Stimulated activated naive CD8-positive, alpha-beta T cell treated with anti-CD3 and anti-CD28 coated beads, Interleukin-15, Interleukin-2, amounts not matched to agents 100 U/mL and 50 U/mL, for 24 hours (primary cell): ENCODE data around the gene MTCH1.
"Not testable (repeated sequence)": the region's sequence is repeated elsewhere in the genome, so short reads cannot be mapped to it uniquely, and the experiment has no call there.

ENCODE experiments used
- ATAC-seq: fragments of 150-1000 bp; cut with Tn5 transposase; one replicate; pipeline ENCODE4 v1.10.0; 2021
- DNase-seq: peaks from one replicate; pipeline ENCODE4 v3.0.0; 2021

MTCH1 gene

DNA sequence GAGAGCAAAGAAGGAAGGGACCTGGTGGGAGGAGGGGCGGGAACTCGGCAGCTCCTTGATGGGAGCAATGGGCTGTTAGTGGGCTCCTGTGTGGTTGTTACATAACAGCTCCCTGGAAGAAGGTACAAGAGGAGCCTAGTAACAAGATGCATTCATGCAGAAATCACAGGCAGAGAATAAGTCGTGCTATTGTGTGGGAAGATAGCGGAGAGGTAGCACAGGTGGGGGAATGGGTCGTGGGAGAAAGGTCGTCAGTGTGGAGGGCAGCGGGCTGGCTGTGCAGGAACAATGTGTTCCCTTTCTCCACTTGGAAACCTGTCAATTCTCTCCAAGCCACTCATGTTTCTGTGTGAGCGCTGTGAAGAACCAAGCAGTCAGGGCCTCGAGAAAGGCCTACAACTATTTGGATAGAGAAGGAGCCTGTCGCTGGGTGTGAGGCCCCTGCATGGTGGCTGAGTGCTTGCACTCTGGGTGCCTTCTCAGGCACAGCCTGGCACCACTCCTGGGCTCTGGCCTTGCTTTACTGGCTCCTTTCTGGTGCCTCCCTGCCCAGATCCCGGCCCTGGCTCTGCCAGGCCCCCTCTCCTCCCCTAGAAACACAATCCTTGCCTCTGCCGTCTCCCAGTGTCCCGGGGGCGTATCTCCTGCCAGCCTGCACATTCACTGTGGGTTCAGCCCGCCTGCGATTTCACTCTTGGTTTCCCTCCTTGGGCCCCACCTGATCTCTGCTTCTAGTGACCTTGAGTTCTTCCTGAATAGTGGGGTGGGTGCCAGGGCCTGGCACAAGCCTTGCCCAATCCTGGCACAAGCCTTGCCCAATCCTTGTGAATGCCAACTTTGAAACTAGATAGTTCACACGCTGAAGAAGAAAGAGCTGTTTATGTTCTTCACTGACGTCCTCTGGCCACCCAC, 12.1 kb upstream of the MTCH1 start:
- no peak for DNase-seq
- no peak for ATAC-seq

DNA sequence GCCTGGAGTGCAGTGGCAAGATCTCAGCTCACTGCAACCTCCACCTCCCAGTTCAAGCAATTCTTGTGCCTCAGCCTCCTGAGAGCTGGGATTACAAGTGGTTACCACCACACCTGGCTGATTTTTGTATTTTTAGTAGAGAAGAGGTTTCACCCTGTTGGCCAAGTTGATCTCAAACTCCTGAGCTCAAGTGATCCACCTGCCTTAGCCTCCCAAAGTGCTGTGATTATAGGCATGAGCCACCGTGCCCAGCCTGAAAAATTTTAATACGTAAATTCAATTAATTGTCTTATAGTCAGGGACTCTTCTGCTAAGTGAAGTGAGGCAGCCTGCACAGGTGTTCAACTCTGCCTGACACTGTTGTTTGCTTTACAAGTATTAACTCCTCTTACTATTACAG, 4.4 kb upstream of the MTCH1 start:
- not testable (repeated sequence) for DNase-seq, ATAC-seq

DNA sequence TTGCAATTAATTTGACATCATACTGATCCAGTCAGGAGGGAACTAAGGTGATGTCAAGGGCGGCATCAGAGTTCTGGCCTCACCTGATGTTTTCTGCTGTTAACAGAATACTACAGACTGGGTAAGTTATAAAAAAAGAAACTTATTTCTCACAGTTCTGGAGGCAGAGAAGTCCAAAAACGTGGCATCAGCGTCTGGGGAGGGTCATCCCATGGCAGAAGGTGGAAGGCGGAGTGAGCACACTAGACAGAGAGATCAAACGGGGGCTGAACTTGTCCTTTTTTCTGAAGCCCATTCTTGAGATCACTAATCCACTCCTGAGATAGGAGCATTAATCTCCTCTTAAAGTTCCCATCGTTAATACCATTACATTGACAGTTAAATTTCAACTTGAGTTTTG, 3.3 kb upstream of the MTCH1 start:
- DNase-seq (no peak), ATAC-seq (no peak)

DNA sequence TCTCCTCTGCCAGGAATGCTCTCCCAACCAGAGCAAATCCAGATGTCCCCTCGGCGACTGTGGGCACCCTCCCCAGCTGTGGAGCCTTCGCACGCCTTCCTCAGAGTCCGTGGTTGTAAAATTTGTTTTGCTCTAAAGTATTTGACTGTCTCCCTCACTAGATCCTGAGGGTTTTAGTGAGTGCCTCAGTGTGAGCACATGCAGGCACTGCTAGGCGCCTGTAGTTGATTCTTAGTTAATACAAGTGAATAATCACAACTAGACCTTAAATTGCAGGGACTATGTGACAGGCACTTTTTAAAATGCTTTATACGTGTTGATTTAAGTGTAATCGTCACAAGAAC, 680 bp upstream of the MTCH1 start:
- ATAC-seq, result no peak
- no peak for DNase-seq

DNA sequence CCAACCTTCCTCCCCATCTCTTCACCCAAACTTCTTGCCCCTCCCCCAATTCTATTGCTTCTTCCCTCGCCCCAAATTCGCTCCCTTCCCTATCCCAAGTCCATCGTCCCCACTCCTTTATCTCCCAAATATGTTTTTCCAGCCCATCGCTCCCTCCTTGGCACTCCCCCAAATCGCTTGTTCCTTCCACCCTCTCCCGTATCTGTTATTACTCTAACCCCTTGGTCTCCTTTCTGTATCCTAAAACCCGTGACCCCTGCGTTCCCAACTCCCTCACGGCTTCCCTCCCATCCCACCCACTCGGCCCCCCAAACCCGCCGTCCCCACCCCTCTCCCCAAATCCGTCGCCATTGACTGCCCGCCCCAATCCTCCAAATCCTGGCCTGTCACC, 584 bp downstream of the MTCH1 start:
- DNase-seq, result no peak
- no peak for ATAC-seq

DNA sequence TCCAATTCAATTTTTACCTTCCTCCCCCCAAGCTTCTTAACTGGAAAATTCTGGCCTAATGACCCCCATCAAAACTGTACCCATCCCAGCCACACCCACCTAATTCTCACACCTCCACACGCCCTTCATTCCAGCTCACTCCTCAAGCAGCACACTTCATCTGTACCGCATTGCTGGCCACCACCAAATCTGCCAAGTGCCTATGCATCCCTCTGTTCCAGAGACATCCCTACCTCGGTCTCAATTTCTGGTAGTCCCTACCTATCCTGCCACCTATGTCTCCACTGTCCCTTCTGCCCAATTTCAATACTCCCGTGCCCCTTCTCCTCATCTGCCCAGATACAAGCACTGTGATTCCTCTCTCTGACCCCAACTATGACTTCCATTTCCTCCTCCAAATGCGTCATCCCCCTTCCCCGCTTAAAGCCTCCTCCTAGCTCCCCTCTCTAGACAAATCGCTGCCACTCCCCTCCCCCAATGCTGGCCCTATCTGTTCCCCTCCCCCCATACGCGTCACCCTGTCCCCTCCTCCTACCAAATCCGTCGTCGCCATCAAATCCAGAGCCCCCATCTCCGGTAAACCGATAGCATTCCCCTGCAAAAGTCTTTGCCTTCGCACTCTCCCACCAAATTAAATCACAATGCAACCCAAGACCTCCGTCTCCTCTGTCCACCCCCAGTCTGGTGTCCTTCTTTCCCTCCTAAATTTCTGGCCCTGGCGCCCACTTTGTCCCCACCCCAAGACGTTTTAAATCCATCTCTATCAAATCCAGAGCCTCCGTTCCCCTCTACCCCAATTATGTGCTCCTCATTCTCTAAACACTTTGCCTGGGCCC, 1.2 kb downstream of the MTCH1 start:
- ATAC-seq (peak; percentile 41), DNase-seq (peak; percentile 77)

DNA sequence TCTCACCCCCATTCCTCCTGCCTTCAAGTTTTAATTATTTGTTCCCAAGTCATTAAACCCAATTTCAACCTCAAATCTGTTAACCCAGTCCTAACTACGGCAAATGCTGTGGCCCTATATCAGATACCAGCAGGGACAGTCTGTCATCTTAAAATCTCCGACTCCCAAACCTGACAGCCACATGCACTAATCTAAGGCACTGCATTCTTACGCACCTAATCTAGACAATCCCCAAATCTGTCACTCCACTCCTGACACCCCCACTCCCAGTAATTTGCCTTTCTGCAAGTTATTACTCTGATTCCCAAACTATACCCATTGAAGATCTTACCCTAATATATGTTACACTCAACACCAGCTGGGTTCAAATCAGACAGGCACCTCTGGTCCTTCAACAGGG, 2.5 kb downstream of the MTCH1 start:
- no peak for ATAC-seq
- DNase-seq, result no peak

DNA sequence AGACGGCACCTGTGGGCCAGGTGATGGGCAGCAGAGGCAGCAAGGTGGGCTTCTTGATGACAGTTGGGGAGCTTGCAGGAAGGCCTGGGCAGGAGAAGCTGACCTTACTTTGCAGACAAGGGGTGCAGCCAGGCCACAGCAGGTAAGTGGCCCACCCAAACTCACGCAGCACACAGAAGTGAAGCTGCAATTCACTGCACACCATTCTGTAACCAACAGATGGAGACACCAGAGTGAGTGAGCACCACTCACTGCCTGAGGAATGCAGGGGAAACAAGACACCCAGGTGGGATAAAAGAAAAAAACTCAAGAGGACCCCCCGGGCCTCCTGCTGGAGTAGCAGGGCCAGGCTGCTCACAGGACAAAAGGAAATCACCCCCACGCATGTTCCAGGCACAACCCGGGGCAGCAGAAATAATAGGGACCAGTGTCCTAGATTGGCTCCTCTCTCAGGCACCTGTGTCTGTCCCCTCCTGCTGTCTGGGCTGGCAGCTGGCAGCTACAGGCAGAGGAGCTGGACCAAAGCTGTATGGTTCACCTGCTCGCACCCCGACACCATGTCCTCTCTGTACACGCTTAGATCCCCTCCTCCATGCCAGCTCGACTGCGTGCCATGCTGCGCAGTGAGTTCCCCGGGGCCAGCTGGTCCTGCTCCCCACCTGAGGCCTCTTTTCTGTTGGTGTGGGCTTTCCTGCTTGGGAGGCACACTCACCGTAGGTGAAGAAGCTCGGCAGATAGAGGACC, 4.9 kb downstream of the MTCH1 start:
- no peak for ATAC-seq
- DNase-seq, result no peak

DNA sequence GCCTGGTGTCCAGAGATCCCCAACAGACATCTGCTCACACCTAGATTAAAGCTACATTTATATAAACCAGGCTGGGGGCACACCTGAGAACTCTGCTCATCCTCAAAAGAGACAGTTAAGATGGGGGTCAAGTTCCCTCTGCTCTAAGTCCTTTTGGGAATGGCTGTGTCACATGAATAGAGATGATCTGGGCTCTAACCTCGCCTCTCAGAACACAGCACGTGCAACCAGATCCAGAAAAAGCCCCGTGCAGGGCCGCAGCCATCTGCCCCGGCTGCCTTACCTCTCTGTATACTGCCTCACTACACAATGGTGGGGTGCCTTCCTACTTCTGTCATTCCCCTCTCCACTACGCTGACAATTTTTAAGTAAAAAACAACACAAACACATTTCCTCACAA, 5.9 kb downstream of the MTCH1 start:
- no peak for ATAC-seq
- no peak for DNase-seq

DNA sequence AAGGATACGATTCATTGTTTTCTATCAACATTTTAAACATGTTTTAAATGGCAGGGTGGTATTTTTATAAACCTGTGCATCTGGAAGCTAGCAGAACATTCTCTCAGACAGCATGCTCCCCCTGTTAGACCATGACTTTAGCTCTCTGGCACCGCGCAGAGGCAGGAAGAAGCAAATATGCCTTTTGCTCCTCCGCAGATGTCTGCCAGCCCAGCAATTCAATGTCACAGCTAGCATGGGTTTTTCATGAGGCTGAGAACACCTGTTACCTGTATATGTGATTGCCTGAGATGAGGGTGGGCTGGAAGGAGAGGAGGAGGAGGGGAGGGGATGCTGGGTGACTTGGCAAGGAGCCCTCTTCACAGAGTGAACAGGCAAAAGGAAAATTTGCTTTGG, 6.7 kb downstream of the MTCH1 start:
- DNase-seq (no peak), ATAC-seq (no peak)

DNA sequence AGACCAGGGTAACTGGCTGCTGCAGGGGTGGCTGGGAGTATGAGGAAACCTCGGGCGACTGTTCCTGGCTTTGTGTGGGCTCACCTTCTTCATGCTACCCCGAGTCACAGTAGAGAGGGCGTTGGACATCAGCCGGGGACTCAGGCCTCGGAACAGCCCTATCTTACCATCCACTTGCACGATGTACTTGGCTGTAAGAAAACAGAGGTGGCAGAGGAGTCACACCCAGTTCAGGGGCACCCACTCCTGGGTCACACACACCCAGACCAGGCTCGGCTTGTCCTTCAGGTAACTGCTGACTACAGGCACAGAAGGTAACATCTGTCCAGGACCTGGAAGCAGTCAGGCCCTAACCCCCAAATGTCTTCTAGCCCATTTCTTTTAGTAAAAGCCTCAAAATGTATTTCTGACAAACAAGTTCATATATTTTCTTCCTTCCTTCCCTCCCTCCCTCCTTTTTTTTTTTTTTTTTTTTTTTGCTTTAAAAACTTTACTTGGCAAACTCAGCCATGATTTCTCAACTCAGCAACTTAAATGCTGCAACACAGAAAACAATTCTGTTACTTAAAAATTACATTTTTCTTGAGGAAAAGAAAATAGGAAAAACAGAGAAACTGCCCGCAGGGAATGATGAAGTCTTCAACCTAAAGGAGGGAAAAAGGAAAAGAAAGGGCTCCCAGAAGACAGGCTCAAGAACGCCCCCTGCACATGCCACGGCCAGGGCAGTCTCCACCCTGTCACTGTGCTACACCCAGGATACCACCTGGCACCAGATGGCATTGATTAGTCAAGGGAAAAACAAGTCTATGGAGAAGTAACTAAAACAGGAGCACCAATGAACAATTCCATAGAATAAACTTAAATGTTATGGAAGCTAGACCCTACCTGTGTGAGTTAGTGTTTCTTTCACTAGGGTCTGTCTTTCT, 7.3 kb downstream of the MTCH1 start:
- ATAC-seq (no peak), DNase-seq (no peak)

DNA sequence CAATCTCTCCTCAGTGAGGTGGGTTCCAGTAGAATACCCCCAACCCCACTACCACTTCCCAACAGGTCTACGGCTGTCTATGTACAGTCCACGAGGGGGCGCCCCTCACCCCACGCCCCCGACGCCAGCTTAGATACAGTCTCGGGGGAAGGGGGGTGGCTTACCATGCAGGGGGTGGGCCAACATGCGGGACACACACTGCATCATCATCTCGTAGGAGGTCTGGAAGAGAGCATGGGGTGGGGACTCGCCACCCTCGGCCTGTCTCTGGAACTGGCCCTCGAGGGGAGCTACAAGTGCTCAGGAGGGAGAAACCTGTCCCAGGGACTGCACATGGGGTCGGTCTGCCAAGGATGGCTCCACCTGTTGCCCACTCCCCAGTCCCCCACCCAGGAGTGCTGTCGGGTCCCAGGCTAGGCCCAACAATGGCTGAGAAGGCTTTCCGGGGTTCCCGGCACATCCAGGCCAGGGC, 8.5 kb downstream of the MTCH1 start:
- no peak for DNase-seq
- ATAC-seq, result peak; percentile 25

DNA sequence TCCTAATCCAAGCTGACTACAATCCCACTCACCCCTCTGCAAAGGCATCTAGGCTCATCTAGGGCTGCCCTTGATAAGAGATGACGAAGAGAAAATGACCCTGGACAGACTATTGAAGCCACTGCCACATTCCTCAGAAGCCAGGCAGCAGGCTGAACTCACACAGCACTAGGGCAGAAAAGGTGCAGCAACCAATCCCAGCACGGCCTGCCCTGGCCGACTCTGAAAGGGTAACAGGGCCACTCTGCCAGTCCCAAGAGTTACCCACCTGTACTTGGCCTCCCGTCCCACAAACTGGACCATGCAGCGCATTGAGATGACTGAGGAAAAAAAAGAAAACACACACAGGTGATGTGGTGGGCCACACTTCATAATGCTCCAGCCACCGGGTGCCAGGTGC, 9.1 kb downstream of the MTCH1 start:
- DNase-seq (no peak), ATAC-seq (no peak)

DNA sequence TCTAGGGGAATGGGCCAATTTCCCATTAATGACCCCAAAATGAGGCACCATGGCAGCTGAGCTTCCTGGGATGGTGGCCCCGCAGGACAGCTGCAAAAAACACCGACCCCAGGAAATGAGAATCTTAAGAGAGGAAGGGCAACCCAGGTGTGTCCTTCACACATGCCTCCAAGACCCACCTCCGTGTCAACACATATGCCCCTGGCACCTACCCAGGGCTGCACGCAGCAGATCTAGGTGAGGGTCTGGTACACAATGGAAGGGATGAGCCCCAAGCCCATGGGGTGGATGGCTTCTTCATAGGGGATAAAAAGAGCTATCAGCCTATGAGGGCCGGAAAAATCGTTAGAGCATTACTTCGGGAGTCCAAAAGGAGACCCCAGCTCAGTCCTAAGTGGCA, 9.5 kb downstream of the MTCH1 start:
- DNase-seq (no peak), ATAC-seq (no peak)

DNA sequence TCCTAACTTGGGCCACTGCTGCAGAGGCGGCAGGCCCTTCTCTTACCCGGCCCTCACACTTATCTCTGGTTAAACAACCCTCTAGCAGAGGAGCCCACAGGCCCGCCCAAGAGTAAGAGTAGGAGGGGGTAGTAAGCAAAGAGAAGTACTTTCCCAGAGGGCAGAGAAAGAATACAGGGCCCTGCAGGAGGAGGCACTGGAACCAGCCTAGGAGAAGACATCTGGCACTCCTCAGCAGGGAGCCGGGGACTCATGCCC, 10.1 kb downstream of the MTCH1 start:
- ATAC-seq (no peak), DNase-seq (no peak)

DNA sequence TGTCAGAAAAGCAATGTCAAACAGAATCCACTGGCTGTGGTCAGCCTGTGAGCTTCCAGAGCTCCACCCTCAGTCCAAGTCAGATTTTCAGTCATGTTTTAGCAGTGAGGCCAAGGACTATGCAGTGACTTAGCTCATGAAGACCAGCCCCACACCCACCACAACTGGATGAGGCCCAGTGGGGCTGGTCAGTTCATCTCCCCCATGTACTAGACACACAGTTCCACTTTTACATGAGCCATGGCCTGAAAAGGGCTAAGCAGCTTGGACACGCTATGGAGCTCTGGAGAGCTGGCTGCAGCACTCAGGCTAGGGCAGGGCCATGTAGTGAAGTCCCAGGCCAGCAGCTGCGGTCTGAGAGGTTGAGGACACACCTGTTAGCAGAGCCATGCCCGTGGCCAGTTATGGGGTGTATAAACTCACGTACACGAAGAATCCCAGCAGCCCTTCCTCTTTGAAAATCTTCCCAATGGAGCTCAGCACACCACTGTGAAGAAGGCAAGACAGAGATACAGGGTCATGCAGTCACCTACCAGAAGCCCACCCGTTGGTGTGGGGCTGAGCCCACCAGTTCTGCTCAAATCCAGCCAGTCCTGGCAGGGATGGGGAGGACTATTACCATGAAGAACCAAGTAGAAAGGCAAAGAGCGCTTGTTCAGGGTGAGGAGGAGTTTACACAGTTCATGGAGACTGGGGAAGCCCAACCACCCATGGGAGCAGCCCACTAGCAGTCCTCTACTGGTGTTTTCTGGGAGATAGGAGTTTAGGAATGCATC, 10.6 kb downstream of the MTCH1 start:
- no peak for DNase-seq
- no peak for ATAC-seq

DNA sequence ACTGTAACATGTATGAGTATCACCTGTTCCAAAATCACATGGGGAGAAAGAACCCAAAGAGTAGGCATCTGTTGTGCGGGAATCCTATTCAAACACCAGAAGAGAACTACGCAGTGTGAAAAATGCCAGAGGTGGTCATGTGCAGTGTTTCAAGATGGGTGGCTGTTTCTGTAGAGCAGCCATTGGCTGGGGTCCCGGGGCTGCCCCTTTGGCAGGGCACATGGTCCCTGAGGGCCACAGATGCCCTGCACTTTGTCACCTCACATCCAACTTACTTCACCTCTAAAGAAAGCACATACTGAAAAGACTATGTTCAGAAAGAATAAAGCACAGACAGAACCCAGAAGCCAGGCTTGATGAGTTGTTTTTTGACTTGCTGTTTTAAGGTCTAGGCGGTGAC, 12.3 kb downstream of the MTCH1 start:
- no peak for DNase-seq
- no peak for ATAC-seq

DNA sequence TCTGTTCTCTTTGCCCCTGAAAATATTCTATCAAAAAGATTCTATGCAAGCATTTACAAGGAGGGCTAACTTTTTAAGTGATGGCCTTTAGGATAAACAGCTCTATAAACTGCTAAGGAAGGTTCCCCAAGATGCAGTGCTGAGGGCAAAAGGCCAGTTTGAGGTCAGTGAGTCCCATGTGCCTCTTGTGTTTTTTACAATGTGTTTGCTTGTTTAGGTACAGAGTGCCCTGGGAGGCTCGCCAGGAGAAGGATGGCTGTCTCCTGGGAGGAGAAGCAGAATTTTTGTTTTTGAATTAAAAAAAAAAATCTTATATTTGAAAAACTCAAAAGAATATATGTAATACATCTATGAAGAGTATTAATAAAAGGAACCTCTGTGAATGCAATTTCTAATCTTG, 12.8 kb downstream of the MTCH1 start:
- no peak for ATAC-seq
- no peak for DNase-seq

DNA sequence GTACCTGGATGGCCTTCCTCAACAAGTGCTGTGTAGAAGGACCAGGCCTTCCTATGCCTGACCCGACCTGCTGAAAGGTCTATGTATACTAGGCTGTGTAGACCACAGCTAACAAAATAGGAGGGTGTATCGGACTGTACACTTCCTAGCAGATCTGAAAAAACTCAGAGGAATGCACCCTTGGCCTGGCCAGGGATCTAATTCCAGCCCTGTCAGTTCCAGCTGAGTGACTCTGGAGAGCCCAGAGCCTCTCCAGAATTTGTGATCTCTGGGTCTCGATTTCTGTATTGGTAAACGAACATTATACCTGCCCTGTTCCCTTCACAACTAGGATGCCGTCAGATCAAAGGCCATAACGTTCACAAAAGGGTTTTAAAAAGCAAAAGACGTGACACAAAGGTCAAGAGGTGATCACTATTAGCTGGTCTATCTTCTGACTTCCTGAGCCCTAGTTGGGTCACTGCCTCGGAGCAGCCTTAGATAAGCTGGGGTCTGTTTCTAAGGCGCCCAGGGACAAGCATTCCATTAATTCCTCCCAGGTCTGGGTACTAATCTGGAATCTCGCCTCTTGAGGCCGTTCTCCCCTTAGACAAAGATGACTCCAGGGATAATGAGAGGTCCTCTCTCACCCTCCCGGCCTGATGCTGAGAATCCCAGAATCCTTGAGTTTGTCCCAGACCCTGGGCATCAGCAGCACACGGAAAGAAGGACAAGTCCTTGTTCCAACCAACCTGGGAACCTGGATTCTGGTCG, 13.9 kb downstream of the MTCH1 start:
- no peak for ATAC-seq
- no peak for DNase-seq
